ENCODE results near the gene FILIP1L.

FILIP1L gene

DNA sequence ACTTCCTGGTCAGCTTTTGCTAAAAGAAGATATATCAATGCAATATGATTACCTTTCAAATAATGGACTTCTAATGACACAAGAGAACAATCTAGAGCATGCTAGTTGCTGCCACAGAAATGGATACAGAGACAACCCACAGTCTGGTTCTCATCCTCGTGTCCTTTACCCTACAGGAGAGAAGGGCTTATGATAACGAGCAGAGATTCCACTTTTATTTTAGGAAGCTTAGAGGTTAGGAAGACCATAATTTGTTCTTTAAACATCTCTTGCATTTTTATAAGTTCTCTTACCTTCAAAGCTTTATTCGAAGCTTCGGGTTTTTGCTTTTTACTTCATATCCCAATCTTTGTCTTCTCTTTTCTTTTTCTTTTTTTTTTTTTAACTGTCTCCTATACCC, 39.1 kb downstream of the FILIP1L start:
- peaks cover 60% of the 10 kb centered on the region for H3K4me1 ChIP-seq (ENCODE audit: insufficient read depth, low read length, poor library complexity, severe bottlenecking)

GRCh38 chr3:100073714-100074307, 40.5 kb downstream of the FILIP1L start:
- peak overlapping the region; percentile 44 for H3K9ac ChIP-seq (ENCODE audit: low read depth, low read length, poor library complexity, severe bottlenecking)
- no peaks in the 10 kb centered on the region for H3K79me2 ChIP-seq (ENCODE audit: insufficient read depth, low read length)
- H3K27me3 ChIP-seq (ENCODE audit: insufficient read depth, low read length, poor library complexity, severe bottlenecking), result no peaks in the 10 kb centered on the region
- H3K9me3 ChIP-seq (ENCODE audit: insufficient read depth, low read depth, low read length), result no peaks in the 10 kb centered on the region
- peak overlapping the region; percentile 83 for H3K4me2 ChIP-seq (ENCODE audit: low read depth, low read length, poor library complexity, severe bottlenecking)
- peaks cover 74% of the 10 kb centered on the region for H3K4me1 ChIP-seq (ENCODE audit: insufficient read depth, low read length, poor library complexity, severe bottlenecking)
- peak overlapping the region; percentile 61 for H3K4me3 ChIP-seq (ENCODE audit: low read length, poor library complexity, severe bottlenecking)
- H3F3A ChIP-seq (ENCODE audit: low read depth), result peaks cover 7% of the 10 kb centered on the region; the same call in 1 of the 2 replicates
- no peaks in the 10 kb centered on the region for H3K9me2 ChIP-seq (replicated peaks; ENCODE audit: low read depth, low read length)
- 0 out of 2 replicates have a peak overlapping the region, but pooled peaks have one; percentile 36 for H2AFZ ChIP-seq (ENCODE audit: low read length)
- H3K36me3 ChIP-seq (ENCODE audit: insufficient read depth, low read length), result no peaks in the 10 kb centered on the region
- TF ChIP-seq, protein P1, sequence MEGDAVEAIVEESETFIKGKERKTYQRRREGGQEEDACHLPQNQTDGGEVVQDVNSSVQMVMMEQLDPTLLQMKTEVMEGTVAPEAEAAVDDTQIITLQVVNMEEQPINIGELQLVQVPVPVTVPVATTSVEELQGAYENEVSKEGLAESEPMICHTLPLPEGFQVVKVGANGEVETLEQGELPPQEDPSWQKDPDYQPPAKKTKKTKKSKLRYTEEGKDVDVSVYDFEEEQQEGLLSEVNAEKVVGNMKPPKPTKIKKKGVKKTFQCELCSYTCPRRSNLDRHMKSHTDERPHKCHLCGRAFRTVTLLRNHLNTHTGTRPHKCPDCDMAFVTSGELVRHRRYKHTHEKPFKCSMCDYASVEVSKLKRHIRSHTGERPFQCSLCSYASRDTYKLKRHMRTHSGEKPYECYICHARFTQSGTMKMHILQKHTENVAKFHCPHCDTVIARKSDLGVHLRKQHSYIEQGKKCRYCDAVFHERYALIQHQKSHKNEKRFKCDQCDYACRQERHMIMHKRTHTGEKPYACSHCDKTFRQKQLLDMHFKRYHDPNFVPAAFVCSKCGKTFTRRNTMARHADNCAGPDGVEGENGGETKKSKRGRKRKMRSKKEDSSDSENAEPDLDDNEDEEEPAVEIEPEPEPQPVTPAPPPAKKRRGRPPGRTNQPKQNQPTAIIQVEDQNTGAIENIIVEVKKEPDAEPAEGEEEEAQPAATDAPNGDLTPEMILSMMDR (conservative IDR thresholded peaks at IDR 0.05; ENCODE audit: low read length), result no peak
- TF ChIP-seq EZH2phosphoT487 (IDR thresholded peaks at IDR 0.05; ENCODE audit: borderline replicate concordance), result no peak
- no peaks in the 10 kb centered on the region for H4K20me1 ChIP-seq (ENCODE audit: insufficient read depth, low read length, poor library complexity, severe bottlenecking)

More for the DNA sequence above, 39.1 kb downstream of the FILIP1L start:
- no peak overlapping the region for H3K4me2 ChIP-seq (ENCODE audit: low read depth, low read length, poor library complexity, severe bottlenecking)
- no peaks in the 10 kb centered on the region for H4K20me1 ChIP-seq (ENCODE audit: insufficient read depth, low read length, poor library complexity, severe bottlenecking)
- no peaks in the 10 kb centered on the region for H3K27me3 ChIP-seq (ENCODE audit: insufficient read depth, low read length, poor library complexity, severe bottlenecking)
- H3K79me2 ChIP-seq (ENCODE audit: insufficient read depth, low read length), result no peaks in the 10 kb centered on the region
- TF ChIP-seq, protein P1 (conservative IDR thresholded peaks at IDR 0.05; ENCODE audit: low read length), result no peak
- no peak for TF ChIP-seq EZH2phosphoT487 (IDR thresholded peaks at IDR 0.05; ENCODE audit: borderline replicate concordance)
- no peaks in the 10 kb centered on the region for H3K9me3 ChIP-seq (ENCODE audit: insufficient read depth, low read depth, low read length)
- H2AFZ ChIP-seq (ENCODE audit: low read length), result no peak overlapping the region
- H3K4me3 ChIP-seq (ENCODE audit: low read length, poor library complexity, severe bottlenecking), result no peak overlapping the region
- H3K9me2 ChIP-seq (replicated peaks; ENCODE audit: low read depth, low read length), result no peaks in the 10 kb centered on the region
- H3K9ac ChIP-seq (ENCODE audit: low read depth, low read length, poor library complexity, severe bottlenecking), result no peak overlapping the region
- H3K36me3 ChIP-seq (ENCODE audit: insufficient read depth, low read length), result no peaks in the 10 kb centered on the region
- H3F3A ChIP-seq (ENCODE audit: low read depth), result peaks cover 7% of the 10 kb centered on the region; the same call in 1 of the 2 replicates

DNA sequence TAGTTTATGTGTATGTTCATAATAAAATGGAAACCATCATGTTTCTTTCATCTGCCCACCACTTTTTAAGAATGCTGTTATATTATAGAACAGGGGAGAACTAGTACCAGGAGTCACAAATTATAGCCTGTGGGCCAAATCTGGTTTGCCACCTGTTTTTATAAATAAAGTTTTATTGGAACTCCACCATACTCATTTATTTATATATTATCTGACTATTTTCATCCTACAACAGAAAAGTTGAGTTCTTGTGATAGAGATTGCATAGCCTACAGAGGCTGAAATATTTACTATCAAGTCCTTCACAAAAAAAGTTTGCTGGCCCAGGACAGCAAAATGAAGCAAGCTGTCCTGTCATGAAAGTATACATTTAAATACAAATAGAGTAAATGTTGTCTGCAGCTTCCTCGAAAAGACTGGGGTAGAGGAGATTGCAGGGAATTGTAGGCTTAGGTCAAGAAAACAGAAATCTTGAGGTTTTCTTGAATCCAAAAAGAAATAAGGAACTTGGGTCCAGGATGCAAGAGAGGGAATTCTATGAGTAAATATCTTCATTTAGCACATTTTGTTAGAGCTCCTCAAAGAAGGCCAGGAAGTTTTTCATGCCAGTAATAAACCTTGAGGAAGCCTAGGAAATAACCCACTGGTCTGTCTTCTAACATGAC, 41.1 kb downstream of the FILIP1L start:
- H3K4me2 ChIP-seq (ENCODE audit: low read depth, low read length, poor library complexity, severe bottlenecking), result peak overlapping the region; percentile 83
- peaks cover 74% of the 10 kb centered on the region for H3K4me1 ChIP-seq (ENCODE audit: insufficient read depth, low read length, poor library complexity, severe bottlenecking)
- no peaks in the 10 kb centered on the region for H3K9me2 ChIP-seq (replicated peaks; ENCODE audit: low read depth, low read length)
- no peak for TF ChIP-seq EZH2phosphoT487 (IDR thresholded peaks at IDR 0.05; ENCODE audit: borderline replicate concordance)
- TF ChIP-seq, protein P1 (conservative IDR thresholded peaks at IDR 0.05; ENCODE audit: low read length), result no peak
- H3K79me2 ChIP-seq (ENCODE audit: insufficient read depth, low read length), result no peaks in the 10 kb centered on the region
- no peaks in the 10 kb centered on the region for H3K27me3 ChIP-seq (ENCODE audit: insufficient read depth, low read length, poor library complexity, severe bottlenecking)
- no peaks in the 10 kb centered on the region for H3K9me3 ChIP-seq (ENCODE audit: insufficient read depth, low read depth, low read length)
- no peaks in the 10 kb centered on the region for H3K36me3 ChIP-seq (ENCODE audit: insufficient read depth, low read length)
- peaks cover 7% of the 10 kb centered on the region; the same call in 1 of the 2 replicates for H3F3A ChIP-seq (ENCODE audit: low read depth)
- H2AFZ ChIP-seq (ENCODE audit: low read length), result 0 out of 2 replicates have a peak overlapping the region, but pooled peaks have one; percentile 36
- peak overlapping the region; percentile 61 for H3K4me3 ChIP-seq (ENCODE audit: low read length, poor library complexity, severe bottlenecking)
- H4K20me1 ChIP-seq (ENCODE audit: insufficient read depth, low read length, poor library complexity, severe bottlenecking), result no peaks in the 10 kb centered on the region
- peak overlapping the region; percentile 44 for H3K9ac ChIP-seq (ENCODE audit: low read depth, low read length, poor library complexity, severe bottlenecking)

Measured in Loucy (cell line).